ENCODE measurements around the gene CNDP1. TPM values are rescaled to one million over a fixed set of nuclear protein-coding genes. Genes with fewer than 3 reads are reported as not detected.
"Not testable (repeated sequence)": the region's sequence is repeated elsewhere in the genome, so short reads cannot be mapped to it uniquely, and the experiment has no call there.

Gene CNDP1
- total RNA-seq, 4 donors from 2014 or later, result not detected

DNA sequence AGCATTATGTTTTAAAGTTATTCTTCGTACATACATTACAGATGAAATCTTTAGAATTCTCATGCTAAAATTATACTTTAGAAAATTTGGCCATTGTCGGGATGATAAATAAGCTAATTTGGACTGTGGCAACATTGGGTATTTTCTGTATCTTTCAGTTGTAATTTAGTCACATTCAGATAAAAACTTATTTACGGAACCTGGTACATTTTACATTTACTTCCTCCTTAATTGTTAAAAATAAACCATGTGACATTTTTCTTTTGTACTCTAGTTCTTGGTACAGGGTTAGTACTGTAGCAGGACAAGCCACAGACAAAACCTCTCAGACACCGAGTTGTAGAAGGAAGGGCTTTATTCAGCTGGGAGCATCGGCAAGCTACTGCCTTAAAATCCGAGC lies 33.9 kb upstream of the CNDP1 start:
- no peaks in the 10 kb centered on the region for H3K9me3 ChIP-seq
- 54% methylated on average over 6 of the region's 6 CpGs for WGBS, 2 donors
- H3K27ac ChIP-seq, result peak overlapping the region; percentile 89 to 98 (median 97)
- TF ChIP-seq, protein P1, sequence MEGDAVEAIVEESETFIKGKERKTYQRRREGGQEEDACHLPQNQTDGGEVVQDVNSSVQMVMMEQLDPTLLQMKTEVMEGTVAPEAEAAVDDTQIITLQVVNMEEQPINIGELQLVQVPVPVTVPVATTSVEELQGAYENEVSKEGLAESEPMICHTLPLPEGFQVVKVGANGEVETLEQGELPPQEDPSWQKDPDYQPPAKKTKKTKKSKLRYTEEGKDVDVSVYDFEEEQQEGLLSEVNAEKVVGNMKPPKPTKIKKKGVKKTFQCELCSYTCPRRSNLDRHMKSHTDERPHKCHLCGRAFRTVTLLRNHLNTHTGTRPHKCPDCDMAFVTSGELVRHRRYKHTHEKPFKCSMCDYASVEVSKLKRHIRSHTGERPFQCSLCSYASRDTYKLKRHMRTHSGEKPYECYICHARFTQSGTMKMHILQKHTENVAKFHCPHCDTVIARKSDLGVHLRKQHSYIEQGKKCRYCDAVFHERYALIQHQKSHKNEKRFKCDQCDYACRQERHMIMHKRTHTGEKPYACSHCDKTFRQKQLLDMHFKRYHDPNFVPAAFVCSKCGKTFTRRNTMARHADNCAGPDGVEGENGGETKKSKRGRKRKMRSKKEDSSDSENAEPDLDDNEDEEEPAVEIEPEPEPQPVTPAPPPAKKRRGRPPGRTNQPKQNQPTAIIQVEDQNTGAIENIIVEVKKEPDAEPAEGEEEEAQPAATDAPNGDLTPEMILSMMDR (IDR thresholded peaks at IDR 0.05), result no peak
- peak in 1 of 4 donors; percentile 17 for TF ChIP-seq POLR2A (IDR thresholded peaks at IDR 0.05)
- intact Hi-C loops (cut with DNase I), result no loop called here
- H3K4me3 ChIP-seq, result peak overlapping the region in 3 of 4 donors; percentile 14 to 61 (median 27)
- no peaks in the 10 kb centered on the region for H3K27me3 ChIP-seq
- no peak for DNase-seq
- H3K36me3 ChIP-seq, result peaks cover 11 to 45% (median 19%) of the 10 kb centered on the region in 3 donors
- peaks cover 21 to 60% (median 27%) of the 10 kb centered on the region in 3 donors for H3K4me1 ChIP-seq

GRCh38 chr18:74500774-74501173 lies 33.5 kb upstream of the CNDP1 start:
- DNase-seq; intact Hi-C loops (cut with DNase I); H3K27me3 ChIP-seq; H3K9me3 ChIP-seq: not testable (repeated sequence)
- Histone ChIP-seq H3K36me3 (peaks cover 11 to 49% (median 22%) of the 10 kb centered on the region in 3 donors), H3K27ac (peak overlapping the region; percentile 89 to 98 (median 97)), H3K4me3 (peak overlapping the region in 3 of 4 donors; percentile 2 to 61 (median 27)), H3K4me1 (peaks cover 21 to 58% (median 27%) of the 10 kb centered on the region in 3 donors)
- 35 to 53% methylated on average over 8 of the region's 8 CpGs for WGBS, 2 donors

DNA sequence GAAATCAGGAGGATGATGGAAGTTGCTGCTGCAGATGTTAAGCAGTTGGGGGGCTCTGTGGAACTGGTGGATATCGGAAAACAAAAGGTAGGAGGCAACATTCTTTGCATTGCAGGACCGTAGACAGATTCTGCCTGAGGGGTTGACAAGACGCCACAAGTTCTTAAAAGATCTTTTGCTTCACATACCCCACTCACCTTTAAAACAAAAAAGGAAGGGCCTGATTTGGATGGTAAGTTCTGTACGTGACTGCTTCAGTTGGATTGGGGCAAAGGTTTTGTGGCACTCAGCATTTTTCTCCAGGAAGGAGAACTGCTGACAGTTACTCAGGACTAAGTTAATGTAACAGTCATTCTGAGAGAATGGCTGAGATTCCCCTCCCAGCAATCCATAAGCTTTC lies 32.9 kb upstream of the CNDP1 start:
- intact Hi-C loops (cut with DNase I), result no loop called here
- H3K36me3 ChIP-seq, result peaks cover 11 to 55% (median 28%) of the 10 kb centered on the region in 3 donors
- H3K27me3 ChIP-seq, result no peaks in the 10 kb centered on the region
- peaks cover 21 to 58% (median 27%) of the 10 kb centered on the region in 3 donors for H3K4me1 ChIP-seq
- 43 to 60% methylated on average over 4 of the region's 4 CpGs for WGBS, 2 donors
- DNase-seq, result no peak
- H3K9me3 ChIP-seq, result no peaks in the 10 kb centered on the region
- peak overlapping the region in 3 of 4 donors; percentile 2 to 61 (median 27) for H3K4me3 ChIP-seq
- TF ChIP-seq, protein P1 (IDR thresholded peaks at IDR 0.05), result no peak
- TF ChIP-seq POLR2A (IDR thresholded peaks at IDR 0.05), result no peak
- peak overlapping the region; percentile 89 to 98 (median 97) for H3K27ac ChIP-seq

DNA sequence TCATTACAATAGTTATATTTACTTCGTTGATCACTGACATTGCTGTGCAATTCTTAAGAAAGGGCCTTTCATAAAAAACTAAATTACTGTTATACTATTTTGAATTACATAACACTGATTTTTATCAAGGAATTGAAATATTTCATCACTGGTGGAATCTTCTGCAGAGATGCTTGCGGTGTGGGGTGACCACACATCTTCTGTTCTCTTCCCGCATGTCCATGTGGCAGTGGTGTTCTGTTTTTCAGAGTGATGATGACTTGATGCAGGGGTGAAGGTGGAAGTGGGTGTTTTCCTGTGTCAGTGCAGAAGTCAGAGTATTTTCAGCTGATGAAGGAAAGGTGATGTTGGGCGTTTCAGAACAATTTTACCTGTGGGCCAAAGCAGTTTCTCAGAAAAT lies 31.2 kb upstream of the CNDP1 start:
- Histone ChIP-seq H3K36me3 (peaks cover 11 to 72% (median 44%) of the 10 kb centered on the region in 3 donors), H3K27ac (no peak overlapping the region), H3K27me3 (no peaks in the 10 kb centered on the region), H3K4me1 (peaks cover 8 to 50% (median 14%) of the 10 kb centered on the region in 3 donors), H3K4me3 (no peak overlapping the region), H3K9me3 (no peaks in the 10 kb centered on the region)
- intact Hi-C loops (cut with DNase I), result no loop called here
- TF ChIP-seq POLR2A (IDR thresholded peaks at IDR 0.05), result no peak
- TF ChIP-seq, protein P1 (IDR thresholded peaks at IDR 0.05), result no peak
- WGBS, 2 donors, result 76 to 91% methylated on average over 4 of the region's 4 CpGs
- DNase-seq, result no peak

GRCh38 chr18:74505776-74506175 lies 28.5 kb upstream of the CNDP1 start:
- intact Hi-C loops (cut with DNase I), result no loop called here
- Histone ChIP-seq H3K27ac (no peak overlapping the region), H3K36me3 (peaks cover 34 to 99% (median 61%) of the 10 kb centered on the region in 3 donors), H3K4me3 (no peak overlapping the region), H3K4me1 (peaks cover 4 to 25% (median 4%) of the 10 kb centered on the region in 3 donors), H3K27me3 (no peaks in the 10 kb centered on the region), H3K9me3 (no peaks in the 10 kb centered on the region)
- no peak for TF ChIP-seq POLR2A (IDR thresholded peaks at IDR 0.05)
- TF ChIP-seq, protein P1 (IDR thresholded peaks at IDR 0.05), result no peak
- WGBS, 2 donors, result 95 to 96% methylated on average over 16 of the region's 16 CpGs
- no peak for DNase-seq
